Measurements from ENCODE around the gene UBQLN1.

The UBQLN1 gene

DNA sequence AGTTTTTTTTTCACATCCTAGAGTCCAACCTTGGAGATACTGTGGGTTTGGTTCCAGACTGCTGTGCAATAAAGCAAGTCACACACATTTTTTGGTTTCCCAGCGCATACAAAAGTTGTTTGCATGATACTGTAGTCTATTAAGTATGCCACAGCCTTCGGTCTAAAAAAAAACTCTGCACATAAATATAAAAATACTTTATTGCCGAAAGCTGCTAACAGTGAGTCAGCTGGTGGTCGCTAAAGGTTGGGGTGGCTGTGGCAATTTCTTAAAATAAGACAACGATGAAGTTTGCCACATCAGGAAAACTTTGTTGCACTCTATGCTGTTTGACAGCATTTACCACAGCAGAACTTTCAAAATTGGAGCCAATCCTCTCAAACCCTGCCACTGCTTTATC, 37.4 kb downstream of the UBQLN1 start:
- H3K4me3 ChIP-seq (replicated peaks; ENCODE audit: low read depth, low read length), result no peak overlapping the region
- TF ChIP-seq, protein P1, sequence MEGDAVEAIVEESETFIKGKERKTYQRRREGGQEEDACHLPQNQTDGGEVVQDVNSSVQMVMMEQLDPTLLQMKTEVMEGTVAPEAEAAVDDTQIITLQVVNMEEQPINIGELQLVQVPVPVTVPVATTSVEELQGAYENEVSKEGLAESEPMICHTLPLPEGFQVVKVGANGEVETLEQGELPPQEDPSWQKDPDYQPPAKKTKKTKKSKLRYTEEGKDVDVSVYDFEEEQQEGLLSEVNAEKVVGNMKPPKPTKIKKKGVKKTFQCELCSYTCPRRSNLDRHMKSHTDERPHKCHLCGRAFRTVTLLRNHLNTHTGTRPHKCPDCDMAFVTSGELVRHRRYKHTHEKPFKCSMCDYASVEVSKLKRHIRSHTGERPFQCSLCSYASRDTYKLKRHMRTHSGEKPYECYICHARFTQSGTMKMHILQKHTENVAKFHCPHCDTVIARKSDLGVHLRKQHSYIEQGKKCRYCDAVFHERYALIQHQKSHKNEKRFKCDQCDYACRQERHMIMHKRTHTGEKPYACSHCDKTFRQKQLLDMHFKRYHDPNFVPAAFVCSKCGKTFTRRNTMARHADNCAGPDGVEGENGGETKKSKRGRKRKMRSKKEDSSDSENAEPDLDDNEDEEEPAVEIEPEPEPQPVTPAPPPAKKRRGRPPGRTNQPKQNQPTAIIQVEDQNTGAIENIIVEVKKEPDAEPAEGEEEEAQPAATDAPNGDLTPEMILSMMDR (IDR thresholded peaks at IDR 0.05; ENCODE audit: low read depth, low read length, missing control alignments), result no peak
- DNase-seq (ENCODE audit: extremely low read depth, low read depth), result no peak

DNA sequence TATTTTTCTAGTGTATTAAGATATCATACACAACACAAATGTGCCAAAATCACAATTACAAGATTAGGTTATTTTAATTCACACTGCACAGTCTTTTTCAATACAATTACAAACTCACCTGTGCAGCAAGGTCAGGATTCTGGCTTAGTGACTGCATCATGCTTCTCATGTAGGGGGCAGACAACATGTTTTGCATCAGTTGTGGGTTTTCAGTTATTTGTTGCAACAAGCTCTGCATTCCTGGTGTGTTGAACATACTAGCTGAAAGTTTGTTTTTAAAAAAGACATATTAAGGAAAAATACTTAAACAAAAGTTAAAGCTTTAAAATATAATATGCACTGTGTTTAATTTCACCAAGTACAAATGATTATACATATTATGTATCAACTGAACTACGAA, 38.7 kb downstream of the UBQLN1 start:
- H3K4me3 ChIP-seq (replicated peaks; ENCODE audit: low read depth, low read length), result no peak overlapping the region
- TF ChIP-seq, protein P1 (IDR thresholded peaks at IDR 0.05; ENCODE audit: low read depth, low read length, missing control alignments), result no peak
- DNase-seq (ENCODE audit: extremely low read depth, low read depth), result no peak

DNA sequence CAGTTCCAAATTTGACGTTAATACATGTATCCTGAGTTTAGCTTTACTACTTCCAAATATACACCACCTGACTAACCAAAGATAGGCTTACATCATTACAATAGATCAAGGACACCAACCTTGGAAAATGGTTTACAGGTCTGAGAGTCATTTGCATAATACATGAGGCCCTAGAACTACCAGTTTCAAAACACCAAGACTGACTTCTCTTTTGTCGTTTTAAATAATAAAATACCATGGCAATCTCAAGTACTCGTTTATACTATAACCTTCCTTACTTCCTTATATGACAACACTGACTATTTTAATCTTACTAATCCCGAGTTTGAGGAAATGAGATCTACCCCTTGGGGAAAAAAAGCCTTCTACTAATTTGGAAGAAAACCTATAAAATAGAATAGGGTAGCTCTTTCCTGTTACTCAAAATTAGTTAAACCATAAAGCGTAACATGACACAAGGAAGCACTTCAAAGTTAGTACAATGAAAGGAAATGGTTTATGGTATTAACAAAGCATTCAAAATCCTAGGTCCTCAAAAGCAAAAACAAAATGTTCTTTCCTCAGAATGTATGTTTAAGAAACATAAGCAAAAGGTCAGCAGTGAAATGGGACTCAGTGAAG, 42.1 kb downstream of the UBQLN1 start:
- TF ChIP-seq, protein P1 (IDR thresholded peaks at IDR 0.05; ENCODE audit: low read depth, low read length, missing control alignments), result no peak
- no peak for DNase-seq (ENCODE audit: extremely low read depth, low read depth)
- no peak overlapping the region for H3K4me3 ChIP-seq (replicated peaks; ENCODE audit: low read depth, low read length)

DNA sequence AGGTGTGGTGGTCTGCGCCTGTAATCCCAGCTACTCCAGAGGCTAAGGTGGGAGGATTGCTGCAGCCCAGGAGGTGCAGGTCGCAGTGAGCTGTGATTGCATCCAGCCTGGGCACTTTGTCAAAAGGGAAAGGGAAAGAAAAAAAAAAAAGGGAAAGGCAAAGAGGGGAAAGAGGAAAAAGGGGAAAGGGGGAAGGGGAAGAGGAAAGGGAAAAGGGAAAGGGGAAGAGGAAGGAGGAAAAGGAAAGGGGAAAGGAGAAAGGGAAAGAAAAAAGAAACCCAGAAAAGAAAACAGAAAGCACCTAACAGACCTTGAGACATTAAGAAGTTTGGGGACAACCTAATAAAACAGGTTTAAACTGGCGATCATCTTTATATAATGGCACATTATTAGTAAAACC, 44.8 kb downstream of the UBQLN1 start:
- no peak overlapping the region for H3K4me3 ChIP-seq (replicated peaks; ENCODE audit: low read depth, low read length)
- DNase-seq (ENCODE audit: extremely low read depth, low read depth), result no peak
- TF ChIP-seq, protein P1 (IDR thresholded peaks at IDR 0.05; ENCODE audit: low read depth, low read length, missing control alignments), result no peak

DNA sequence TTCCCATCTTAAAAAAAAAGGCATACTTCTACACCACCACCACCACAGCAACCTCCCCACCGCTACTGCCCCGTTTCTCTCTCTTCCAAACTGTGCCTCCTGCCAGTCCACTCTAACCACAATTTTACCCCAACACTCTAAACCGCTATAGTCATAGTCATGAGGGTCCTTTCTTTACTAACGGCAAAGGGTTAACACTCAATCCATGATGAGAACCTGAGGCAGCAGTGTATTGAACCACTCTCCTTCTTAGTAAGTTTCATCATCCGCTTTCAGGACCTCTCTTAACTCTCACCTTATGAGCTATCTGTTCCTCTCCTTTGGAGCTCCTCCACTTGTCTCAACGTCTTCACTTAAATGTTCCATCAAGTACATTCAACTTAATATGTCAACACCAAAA, 50.8 kb downstream of the UBQLN1 start:
- H3K4me3 ChIP-seq (replicated peaks; ENCODE audit: low read depth, low read length), result no peak overlapping the region
- DNase-seq (ENCODE audit: extremely low read depth, low read depth), result no peak
- TF ChIP-seq, protein P1 (IDR thresholded peaks at IDR 0.05; ENCODE audit: low read depth, low read length, missing control alignments), result no peak

DNA sequence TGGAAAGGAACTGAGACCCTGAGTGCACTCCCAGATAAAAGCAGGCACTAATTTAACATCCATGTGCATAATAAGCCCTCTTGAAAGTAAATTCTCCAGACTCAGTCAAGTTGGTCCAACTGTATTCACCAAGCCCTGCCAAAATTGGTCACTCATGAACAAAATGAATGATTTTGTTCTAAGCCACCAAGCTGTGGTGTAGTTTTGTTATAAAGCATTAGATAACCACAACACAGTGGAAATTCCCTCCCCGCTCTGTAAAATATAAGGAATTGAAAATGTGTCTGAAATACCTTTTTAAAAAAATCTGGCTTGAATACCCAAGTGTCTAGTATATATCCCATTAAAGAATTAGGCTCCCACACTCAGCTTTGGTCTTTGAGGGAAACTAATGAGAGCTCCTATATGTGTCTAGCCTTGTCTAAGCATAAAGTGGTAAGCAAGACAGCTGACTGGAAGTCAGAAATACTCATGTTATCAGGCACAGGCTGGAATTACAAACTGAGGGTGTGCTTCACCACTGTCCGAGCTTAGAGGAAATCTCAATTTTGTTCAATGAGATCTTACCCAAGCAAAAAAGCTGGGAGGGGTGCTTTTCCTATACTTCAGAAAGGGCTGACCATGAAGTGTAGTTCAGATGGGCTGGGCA, 51.6 kb downstream of the UBQLN1 start:
- TF ChIP-seq, protein P1 (IDR thresholded peaks at IDR 0.05; ENCODE audit: low read depth, low read length, missing control alignments), result no peak
- no peak for DNase-seq (ENCODE audit: extremely low read depth, low read depth)
- no peak overlapping the region for H3K4me3 ChIP-seq (replicated peaks; ENCODE audit: low read depth, low read length)

All from HFF-Myc (cell line).